Raji (cell line): ENCODE results near the gene MED31.

Source experiments
- POLR2A ChIP-seq: IDR thresholded peaks from 2 replicates; pipeline ENCODE4 v1.6.1; 2011; ENCODE audit warnings: low read depth, low read length, control low read depth; ENCODE audit not compliant: insufficient read depth

The MED31 gene

GRCh38 chr17:6666557-6666956 is 15.2 kb upstream of the MED31 start:
- TF ChIP-seq POLR2A = no peak

- TF ChIP-seq POLR2A = no peak
Measured at GRCh38 chr17:6666077-6666521, 14.7 kb upstream of the MED31 start.

- TF ChIP-seq POLR2A = no peak
Measured at GRCh38 chr17:6661464-6661848, 10.1 kb upstream of the MED31 start.

GRCh38 chr17:6660805-6661463 is 9.5 kb upstream of the MED31 start:
- 0 out of 2 replicates have a peak, but pooled peaks have one; percentile 29 for TF ChIP-seq POLR2A

GRCh38 chr17:6660101-6660500 is 8.7 kb upstream of the MED31 start:
- TF ChIP-seq POLR2A = no peak

- no peak for TF ChIP-seq POLR2A
Measured at GRCh38 chr17:6657633-6658287, 6.4 kb upstream of the MED31 start.

GRCh38 chr17:6656797-6657632 is 5.6 kb upstream of the MED31 start:
- peak; percentile 37; the same call in 1 of the 2 replicates for TF ChIP-seq POLR2A

GRCh38 chr17:6654841-6655731 is 3.7 kb upstream of the MED31 start:
- TF ChIP-seq POLR2A = no peak

GRCh38 chr17:6651919-6652452 is 581 bp upstream of the MED31 start:
- TF ChIP-seq POLR2A = no peak

GRCh38 chr17:6648181-6648580 is 3.2 kb downstream of the MED31 start:
- no peak for TF ChIP-seq POLR2A

GRCh38 chr17:6643451-6644125 is 7.8 kb downstream of the MED31 start:
- TF ChIP-seq POLR2A = no peak

GRCh38 chr17:6642592-6642991 is 8.8 kb downstream of the MED31 start:
- no peak for TF ChIP-seq POLR2A

- TF ChIP-seq POLR2A = no peak
Measured at GRCh38 chr17:6641247-6641863, 10.1 kb downstream of the MED31 start.
